Adrenal gland (tissue), 12 donors: ENCODE results near the gene STIP1. TPM values are rescaled to one million over a fixed set of nuclear protein-coding genes. Genes with fewer than 3 reads are reported as not detected.

Source experiments
- DNase-seq, 7 donors: peaks; one replicate each; pipeline ENCODE4 v3.0.0-alpha.2; 2019 to 2020
- H3K27ac ChIP-seq, 5 donors: fragments of 200-600 bp; sonication (generic) in 4 of 5; 1 replicate in 3 of 5; 2 replicates in 2 of 5; pipeline versions ENCODE4 v1.5.1 to v1.8.0; 2016 to 2020; ENCODE audit warnings: mild to moderate bottlenecking in 1 of 5
- H3K27me3 ChIP-seq: fragments of 200-600 bp; 2 replicates; pipeline ENCODE4 v1.8.0; 2021
- H3K36me3 ChIP-seq, 2 donors: fragments of 200-600 bp; replicated peaks in 1 of 2; 1 replicate in 1 of 2; 2 replicates in 1 of 2; pipeline versions ENCODE4 v1.5.1 to v1.8.0; 2018 to 2022
- H3K4me1 ChIP-seq, 2 donors: fragments of 200-600 bp; replicated peaks in 1 of 2; 1 replicate in 1 of 2; 2 replicates in 1 of 2; pipeline versions ENCODE4 v1.5.1 to v1.8.0; 2018 to 2021
- H3K4me3 ChIP-seq, 4 donors: fragments of 200-600 bp; sonication (generic) in 3 of 4; one replicate each; pipeline ENCODE4 v1.5.1; 2016 to 2018
- H3K9me3 ChIP-seq, 3 donors: fragments of 200-600 bp; sonication (generic) in 1 of 3; replicated peaks in 1 of 3; 1 replicate in 2 of 3; 2 replicates in 1 of 3; pipeline versions ENCODE4 v1.5.1 to v1.8.0; 2016 to 2021
- CTCF ChIP-seq, 6 experiments: fragments of 450-650 bp in 4 of 6; fragments of 200-600 bp in 2 of 6; sonication (generic) in 1 of 6; IDR thresholded peaks; 1 replicate in 5 of 6; 2 replicates in 1 of 6; pipeline versions ENCODE4 v1.5.1 to v1.8.0; 2016 to 2021; ENCODE audit warnings: antibody characterized with exemption in 6 of 6, mild to moderate bottlenecking in 2 of 6, moderate library complexity in 1 of 6
- POLR2A ChIP-seq, 2 donors: fragments of 450-650 bp; IDR thresholded peaks; one replicate each; pipeline ENCODE4 v1.6.1; 2017; ENCODE audit warnings: antibody characterized with exemption in 2 of 2, mild to moderate bottlenecking in 2 of 2, moderate library complexity in 1 of 2
- WGBS, 4 donors: extraction: QIAGEN DNeasy Blood & Tissue Kit in 2 of 4; methylation state at CpG; one replicate each; pipeline versions ENCODE4 v1.1.5 to v1.1.7; 2013 to 2017; 5-methylcytosine and 5-hydroxymethylcytosine counted together
- intact Hi-C, 2 donors: fragments of 100-400 bp; cut with DNase I; formaldehyde crosslinking; loops; one replicate each; pipeline versions ENCODE4 v1.14.1 to v1.15.0; 2022 to 2023
- polyA plus RNA-seq, 3 donors: library from polyadenylated mRNA; stranded (reverse); fragments of 200-250 nt in 2 of 3; fragments of 350-450 nt in 1 of 3; fragmentation: Illumina TruSeq in 1 of 3; extraction: RNeasy Lipid Tissue Mini Kit (QIAGEN cat#74804) in 1 of 3; gene quantifications; one replicate each; pipeline ENCODE4 v1.2.3, GENCODE V29; 2013 to 2014
- total RNA-seq, 9 donors: library from RNA; depleted of rRNA in 4 of 9; stranded (reverse); fragments of >200 nt in 4 of 9; fragments of 120-200 nt in 1 of 9; fragmentation: NEBNext Ultra II Directional in 1 of 9; extraction: Animal tissue kit (Norgen Biotek cat#: 25700) in 1 of 9; gene quantifications; one replicate each; pipeline versions ENCODE4 v1.1.0 to v1.2.4, GENCODE V29; 2013 to 2023
- donor health status: healthy with polysubstance abuse.
- donor health status: Bipolar disorder and iron deficiency.
- donor health status: DM: yes; HTN: yes; CAD: no.
- donor health status: DM: no; HTN: no; CAD: no.
- donor health status: DM: no; HTN: no; CAD: no.
- donor health status: DM: yes; HTN: yes; CAD: no.

The STIP1 gene
- total and polyA plus RNA-seq, 12 donors: 82.1 to 523 (median 183) TPM

GRCh38 chr11:64216879-64217278, 30.9 kb downstream of the STIP1 start:
- no peaks in the 10 kb centered on the region for H3K4me1 ChIP-seq
- no peak overlapping the region for H3K27ac ChIP-seq
- H3K4me3 ChIP-seq: no peak overlapping the region
- peak in 1 of 7 donors; percentile 10 for DNase-seq
- intact Hi-C loops: no loop called here
- peaks cover 0 to 3% of the 10 kb centered on the region in 2 donors for H3K36me3 ChIP-seq
- no peaks in the 10 kb centered on the region for H3K9me3 ChIP-seq
- 86 to 93% (median 88%) methylated on average over 6 of the region's 6 CpGs for WGBS, 4 donors
- no peak for TF ChIP-seq POLR2A (IDR thresholded peaks at IDR 0.05)
- TF ChIP-seq CTCF (IDR thresholded peaks at IDR 0.05): no peak
- H3K27me3 ChIP-seq: no peaks in the 10 kb centered on the region

- TF ChIP-seq CTCF (IDR thresholded peaks at IDR 0.05) (no peak), POLR2A (IDR thresholded peaks at IDR 0.05) (no peak)
- Histone ChIP-seq H3K9me3 (no peaks in the 10 kb centered on the region), H3K4me3 (no peak overlapping the region), H3K36me3 (peaks cover 0 to 11% of the 10 kb centered on the region in 2 donors), H3K27me3 (no peaks in the 10 kb centered on the region), H3K27ac (no peak overlapping the region), H3K4me1 (no peaks in the 10 kb centered on the region)
- DNase-seq: peak in 1 of 7 donors; percentile 10
- 66 to 74% (median 73%) methylated on average over 4 to 11 of the region's 11 CpGs for WGBS, 4 donors
- intact Hi-C loops: no loop called here
Observed at GRCh38 chr11:64218628-64219353, 32.8 kb downstream of the STIP1 start.

DNA sequence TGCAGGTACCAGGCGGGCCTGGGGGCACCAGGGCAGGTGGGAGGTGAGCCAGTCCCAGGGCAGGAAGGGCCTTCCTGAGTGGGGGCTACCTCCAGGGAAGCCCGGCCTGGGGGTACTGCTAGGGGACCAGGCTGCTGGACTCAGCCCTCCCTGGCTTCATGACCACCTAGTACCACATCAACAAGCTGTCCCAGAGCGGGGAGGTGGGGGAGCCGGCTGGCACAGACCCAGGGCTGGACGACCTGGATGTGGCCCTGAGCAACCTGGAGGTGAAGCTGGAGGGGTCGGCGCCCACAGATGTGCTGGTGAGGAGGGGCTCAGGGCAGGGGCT, 33.3 kb downstream of the STIP1 start:
- no peak for TF ChIP-seq CTCF (IDR thresholded peaks at IDR 0.05)
- no peak for TF ChIP-seq POLR2A (IDR thresholded peaks at IDR 0.05)
- 20 to 80% (median 76%) methylated on average over 1 to 7 of the region's 7 CpGs for WGBS, 4 donors
- Histone ChIP-seq H3K27me3 (no peaks in the 10 kb centered on the region), H3K4me3 (no peak overlapping the region), H3K9me3 (no peaks in the 10 kb centered on the region), H3K4me1 (no peaks in the 10 kb centered on the region), H3K36me3 (peaks cover 0 to 12% of the 10 kb centered on the region in 2 donors), H3K27ac (no peak overlapping the region)
- intact Hi-C loops: no loop called here
- peak in 1 of 7 donors; percentile 27 for DNase-seq

DNA sequence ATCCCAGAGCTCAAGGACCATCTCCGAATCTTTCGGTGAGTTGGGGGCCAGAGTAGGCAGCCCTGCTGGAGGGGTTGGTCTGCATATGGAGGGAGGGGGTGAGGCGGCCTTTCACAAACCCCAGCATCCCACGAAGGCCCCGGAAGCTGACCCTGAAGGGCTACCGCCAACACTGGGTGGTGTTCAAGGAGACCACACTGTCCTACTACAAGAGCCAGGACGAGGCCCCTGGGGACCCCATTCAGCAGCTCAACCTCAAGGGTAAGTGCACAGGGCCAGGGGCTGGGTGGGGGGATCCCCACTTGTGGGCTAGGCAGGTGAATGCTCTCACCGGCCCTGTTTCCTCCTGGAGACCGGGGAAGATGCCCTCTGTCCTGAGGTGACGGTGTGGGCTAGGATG, 33.8 kb downstream of the STIP1 start:
- TF ChIP-seq CTCF (IDR thresholded peaks at IDR 0.05) (no peak), POLR2A (IDR thresholded peaks at IDR 0.05) (no peak)
- Histone ChIP-seq H3K27me3 (no peaks in the 10 kb centered on the region), H3K4me3 (no peak overlapping the region), H3K27ac (no peak overlapping the region), H3K36me3 (peaks cover 0 to 12% of the 10 kb centered on the region in 2 donors), H3K9me3 (no peaks in the 10 kb centered on the region), H3K4me1 (peaks cover 0 to 3% of the 10 kb centered on the region in 2 donors)
- no peak for DNase-seq
- intact Hi-C loops: no loop called here
- 73 to 86% (median 79%) methylated on average over 5 to 10 of the region's 10 CpGs for WGBS, 4 donors
